NCI-H2029 (cell line): ENCODE measurements around the gene PNPLA7.
"Not testable (repeated sequence)": the region's sequence is repeated elsewhere in the genome, so short reads cannot be mapped to it uniquely, and the experiment has no call there.

Source experiments
- DNase-seq: peaks from one replicate; lab custom pipeline; 2025; lab: John Stamatoyannopoulos, UW

PNPLA7 gene

DNA sequence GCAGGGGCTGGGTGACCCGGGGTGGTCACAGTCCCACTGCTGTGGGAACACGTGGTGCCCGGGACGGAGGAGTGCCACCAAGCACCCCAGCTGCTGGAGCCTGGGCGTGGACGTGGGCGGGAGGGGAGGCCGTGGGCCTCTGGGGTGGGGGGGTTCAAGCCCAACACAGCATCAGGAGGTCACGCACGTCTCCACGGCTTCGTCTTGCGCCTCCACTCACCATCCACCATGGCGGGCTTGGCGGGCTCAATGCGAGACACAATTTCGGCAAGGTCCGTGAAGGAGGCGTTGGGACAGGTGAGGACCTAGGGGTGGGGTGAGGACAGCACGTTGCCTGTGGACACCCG is 88.9 kb downstream of the PNPLA7 start:
- no peak for DNase-seq

DNA sequence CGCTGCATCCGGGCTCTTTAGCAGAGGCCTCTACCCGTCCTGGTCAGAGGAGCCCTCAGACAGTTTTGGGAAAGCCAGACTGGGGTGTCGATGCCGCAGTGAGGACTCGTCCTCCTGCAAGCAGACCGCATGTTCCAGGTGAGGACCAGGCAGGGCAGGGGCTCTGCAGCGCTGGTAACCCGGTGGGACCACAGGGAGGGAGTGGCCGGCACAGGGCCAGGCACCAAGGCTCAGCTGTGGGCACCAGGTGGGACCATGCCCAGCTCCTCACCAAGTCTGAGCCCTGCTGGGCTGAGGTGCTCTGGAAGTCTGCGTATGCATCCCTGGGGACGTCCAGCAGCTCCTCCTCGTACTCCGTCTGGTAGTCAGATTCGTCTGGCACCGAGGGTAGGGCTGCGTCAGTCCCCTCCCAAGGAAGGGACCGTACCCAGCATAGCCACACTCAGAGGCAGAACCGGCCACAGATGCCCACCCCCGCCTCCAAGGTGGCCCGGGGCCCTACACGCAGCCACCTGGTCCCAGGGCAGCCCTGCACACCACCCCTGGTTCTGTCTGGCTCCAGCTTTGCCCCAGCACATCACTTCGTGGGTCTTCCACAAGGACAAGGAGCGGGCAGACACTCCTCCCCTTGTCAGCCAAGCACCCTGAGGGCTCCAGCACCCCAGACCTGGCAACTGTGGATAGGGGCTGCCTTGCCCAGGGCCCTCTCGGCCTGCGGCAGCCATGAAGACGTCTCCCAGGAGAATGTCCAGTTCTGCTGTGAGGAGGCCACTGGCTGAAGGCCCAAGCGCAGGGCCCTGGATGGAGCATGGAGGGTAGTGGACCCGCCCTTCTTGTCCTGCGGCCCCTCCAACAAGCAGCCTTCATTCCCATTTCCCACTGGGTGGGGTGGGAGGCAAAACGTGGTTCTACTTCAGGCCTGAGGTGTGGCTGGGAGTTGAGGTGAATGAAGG is 89.6 kb downstream of the PNPLA7 start:
- no peak for DNase-seq

DNA sequence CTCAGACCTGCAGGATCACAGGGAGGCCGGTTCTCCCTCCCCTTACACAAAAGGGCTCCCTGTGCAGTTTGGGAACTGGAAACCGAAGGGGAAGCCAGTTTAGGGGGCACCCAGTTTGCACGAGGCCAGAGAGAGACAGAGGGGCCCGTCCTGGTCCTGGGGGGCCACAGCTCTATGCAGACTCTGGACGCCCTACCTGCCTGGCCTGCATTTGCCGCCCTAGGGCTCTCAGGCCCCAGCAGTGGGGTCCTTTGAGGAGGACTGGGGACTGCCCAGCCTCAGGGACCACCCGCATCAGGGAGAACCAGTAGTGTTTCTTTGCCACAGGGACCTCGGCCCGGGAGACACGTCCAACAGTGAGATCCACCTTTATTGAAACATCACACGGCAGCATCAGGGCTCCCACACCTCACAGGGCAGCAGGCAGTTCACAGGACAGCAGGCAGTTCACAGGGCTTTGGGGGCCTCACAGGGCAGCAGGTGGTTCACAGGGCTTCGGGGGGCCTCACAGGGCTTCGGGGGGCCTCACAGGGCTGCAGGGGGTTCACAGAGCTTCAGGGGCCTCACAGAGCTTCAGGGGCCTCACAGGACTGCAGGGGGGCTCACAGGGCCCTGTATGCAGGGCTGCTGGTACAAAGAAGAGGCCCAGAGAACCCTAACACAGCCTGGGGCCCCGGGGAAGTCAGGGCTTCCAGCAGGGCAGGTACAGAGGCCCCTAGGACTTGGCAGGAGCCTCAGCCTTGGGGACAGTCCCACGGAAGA is 90.4 kb downstream of the PNPLA7 start:
- no peak for DNase-seq

DNA sequence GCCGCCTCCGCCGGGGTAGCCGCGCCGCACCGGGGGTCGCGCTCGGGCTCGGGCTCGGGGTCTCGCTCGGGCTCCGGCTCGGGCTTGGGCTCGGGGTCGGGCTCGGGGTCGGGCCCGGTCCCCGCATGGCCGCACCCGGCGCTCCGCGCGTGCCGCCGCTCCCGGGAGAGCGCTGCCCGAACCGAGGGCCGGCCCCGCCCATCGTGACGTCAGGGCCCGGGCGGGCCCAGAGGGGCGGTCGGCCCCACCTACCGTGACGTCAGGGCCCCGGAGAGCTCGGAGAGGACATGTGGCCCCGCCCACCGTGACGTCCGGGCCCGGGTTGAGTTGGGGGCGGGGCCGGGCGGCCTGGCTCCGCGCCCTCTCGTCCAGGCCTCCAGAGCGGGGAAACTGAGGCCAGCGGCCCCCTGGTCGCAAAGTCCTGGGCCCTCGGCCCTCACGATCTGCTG is 91.0 kb downstream of the PNPLA7 start, which contains the start of gene NSMF:
TSS of gene NSMF (minus strand) at position 183 of the 449 bp plus-strand sequence. CDS start 232 bp downstream, outside the sequence.
- DNase-seq = peak; percentile 91

DNA sequence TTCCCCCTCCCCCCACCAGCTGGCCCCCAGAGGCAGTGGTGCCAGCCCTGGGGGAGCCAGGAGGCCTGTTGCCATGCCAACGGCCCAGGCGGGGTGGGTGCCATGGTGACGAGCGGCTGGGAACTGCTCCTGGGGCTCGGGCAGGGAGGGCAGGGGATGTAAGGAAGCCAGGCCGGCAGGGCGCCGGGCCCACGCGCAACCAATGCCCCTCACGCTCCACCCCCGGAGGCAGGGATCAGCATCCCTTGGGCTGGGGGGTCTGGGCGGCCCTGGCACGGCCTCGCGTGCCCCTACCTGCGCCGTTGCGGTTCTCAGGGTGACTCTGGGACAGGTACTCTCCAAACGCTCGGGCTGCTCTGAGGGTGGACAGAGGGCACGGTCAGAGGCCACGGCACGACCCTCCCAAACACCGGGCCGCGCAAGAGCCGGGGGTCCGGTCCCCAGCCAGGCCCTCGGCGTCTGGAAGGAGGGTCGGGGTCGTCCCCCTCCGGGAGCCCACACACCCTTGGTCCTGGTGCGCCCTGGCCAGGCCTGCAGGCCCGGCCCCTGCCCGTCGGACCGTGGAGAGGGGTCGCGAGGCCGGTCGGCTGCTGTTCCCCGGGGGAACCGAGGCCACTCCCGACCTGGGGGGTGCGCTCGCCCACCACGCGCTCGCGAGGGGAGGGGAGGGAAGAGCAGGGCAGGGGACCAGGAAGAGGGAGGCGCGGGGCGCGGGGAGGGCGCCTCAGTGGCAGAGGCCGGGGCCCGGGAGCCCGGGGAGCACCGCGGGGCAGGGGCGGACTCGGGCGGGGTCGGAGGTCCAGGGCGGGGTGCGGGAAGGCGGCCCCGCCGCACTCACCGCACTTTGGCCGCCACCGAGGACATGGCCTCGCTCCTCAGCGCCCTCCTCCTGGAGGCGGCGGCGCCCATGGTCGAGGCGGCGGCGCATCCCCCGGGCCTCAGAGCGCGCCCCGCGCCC is 91.7 kb downstream of the PNPLA7 start:
- no peak for DNase-seq

DNA sequence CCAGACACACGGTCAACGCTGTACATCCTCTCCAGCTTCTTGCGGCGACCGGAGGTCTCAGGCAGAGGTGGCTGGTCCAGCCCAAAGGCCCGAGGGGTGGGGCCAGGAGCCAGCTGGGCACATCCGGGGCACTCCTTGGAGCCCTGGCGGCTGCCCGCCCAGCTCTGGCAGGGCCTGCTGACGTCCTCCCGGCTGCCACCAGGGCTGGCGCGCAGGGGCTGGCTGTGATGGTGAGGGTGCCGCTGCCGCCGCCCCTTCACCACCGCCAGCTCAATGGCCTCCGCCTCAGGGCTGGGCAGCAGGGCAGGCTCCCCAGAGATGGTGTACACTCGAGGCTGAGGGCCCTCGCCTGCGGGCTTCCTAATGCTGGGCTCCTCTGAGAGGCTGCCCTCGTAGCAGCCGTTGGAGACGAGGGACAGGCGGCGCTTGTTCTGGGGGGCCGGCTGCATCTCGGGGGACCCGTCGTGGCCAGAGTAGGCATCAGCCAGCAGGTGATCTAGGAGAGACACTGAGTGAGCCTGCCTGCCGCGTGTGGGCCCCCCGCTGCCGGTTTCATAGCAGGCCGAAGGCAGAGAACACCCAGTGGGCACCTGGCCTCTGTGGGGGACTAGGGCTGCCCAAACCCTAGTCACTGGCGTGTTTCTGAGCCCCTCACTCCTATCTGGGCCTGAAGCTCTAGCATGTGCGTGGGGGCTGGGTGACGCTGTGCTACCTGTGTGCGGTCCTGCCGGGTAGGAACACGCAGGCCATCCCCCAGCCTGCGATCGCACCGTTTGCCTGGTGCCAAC is 92.6 kb downstream of the PNPLA7 start:
- no peak for DNase-seq

DNA sequence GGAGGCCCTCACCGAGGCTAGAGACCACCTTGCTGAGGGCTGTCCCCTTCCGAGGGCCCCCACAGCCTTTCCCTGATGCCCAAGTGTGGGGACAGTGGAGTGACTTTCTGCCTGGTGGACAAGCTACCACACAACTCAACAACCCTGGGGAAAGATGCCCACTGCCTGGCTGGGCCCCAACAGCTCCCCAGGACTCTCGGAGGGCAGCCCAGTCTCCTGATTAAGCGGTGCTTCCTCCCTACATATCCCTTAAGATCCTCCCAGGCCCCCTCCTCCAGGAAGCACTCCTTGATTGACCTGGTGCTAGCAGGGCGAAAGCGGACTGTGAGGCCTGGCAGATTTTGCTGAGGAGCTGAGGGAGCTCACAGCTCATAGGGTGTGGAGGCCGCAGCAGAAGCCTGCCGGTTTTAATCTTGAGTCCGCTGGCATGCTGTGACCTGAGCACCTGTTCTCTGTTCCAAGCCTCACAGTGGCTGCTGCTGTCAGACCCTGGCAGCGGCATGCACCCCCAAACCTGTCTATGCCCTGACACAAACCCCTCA is 93.3 kb downstream of the PNPLA7 start:
- no peak for DNase-seq

DNA sequence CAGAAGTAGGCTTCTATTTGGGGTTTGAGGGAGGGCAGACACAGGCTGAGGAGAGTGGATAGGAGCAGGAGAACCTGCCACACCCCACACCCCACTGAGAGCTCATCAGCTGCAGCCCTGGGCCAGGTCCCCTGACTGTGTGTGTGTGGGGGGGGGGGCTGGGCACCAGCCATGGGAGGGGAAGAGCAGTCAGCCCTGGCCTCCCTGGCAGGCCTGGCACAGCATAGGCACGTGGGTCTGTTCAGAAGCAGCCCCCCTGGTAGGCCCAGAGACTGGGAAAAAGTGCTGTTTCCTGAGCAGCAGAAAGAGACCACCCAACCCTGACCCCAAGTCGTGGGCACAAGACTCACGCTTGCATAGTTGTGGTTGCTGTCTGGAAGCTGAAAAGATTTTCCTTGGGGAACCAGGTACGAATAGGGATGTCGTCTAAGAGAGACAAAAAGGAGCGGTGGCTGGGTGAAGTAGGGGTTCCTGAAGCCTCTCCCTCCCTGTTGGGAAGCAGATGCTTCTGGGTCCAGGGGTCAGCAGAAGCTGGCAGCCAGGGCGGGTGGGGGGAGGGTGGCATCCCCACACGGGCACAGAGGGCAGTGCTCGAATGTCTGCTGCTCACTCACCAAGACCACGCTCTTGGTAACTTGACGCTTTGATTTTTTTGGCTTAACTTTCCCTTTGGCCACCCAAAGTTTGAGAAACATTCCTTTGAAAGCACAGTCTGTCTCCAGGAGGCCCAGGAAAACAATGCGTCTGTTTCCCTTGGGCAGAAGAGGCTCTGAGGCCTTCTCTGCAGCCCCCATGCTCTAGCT is 93.9 kb downstream of the PNPLA7 start:
- no peak for DNase-seq

DNA sequence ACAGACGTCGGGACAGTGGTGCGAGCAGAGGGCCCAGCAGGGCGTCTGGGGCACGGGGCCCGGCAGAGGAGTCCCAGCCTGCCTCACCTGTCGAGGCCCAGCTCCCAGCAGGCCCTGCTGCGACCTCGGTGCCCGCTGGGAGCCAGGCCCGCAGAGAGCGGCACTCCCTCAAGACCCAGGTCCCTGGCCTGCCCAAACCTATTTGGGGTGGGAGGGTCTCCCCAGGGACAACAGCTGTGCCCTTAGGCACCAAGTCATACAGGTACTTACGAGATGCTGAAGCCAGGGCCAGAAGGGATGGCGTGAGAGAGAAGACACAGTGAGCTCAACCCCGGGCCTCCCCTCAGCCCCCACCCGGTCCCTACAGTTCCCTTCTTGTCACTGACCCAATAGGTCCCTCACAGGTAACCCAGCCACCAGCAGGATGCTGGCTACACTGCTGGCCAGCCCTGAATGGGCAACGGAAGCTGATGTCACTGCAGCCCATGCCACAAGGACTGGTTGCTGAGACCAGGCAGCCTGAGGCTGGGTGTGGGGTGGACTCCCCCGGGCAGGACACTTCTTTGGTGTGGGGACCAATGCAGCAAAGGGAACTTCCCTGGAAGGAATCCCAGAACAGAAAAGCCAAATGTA is 94.7 kb downstream of the PNPLA7 start:
- no peak for DNase-seq

DNA sequence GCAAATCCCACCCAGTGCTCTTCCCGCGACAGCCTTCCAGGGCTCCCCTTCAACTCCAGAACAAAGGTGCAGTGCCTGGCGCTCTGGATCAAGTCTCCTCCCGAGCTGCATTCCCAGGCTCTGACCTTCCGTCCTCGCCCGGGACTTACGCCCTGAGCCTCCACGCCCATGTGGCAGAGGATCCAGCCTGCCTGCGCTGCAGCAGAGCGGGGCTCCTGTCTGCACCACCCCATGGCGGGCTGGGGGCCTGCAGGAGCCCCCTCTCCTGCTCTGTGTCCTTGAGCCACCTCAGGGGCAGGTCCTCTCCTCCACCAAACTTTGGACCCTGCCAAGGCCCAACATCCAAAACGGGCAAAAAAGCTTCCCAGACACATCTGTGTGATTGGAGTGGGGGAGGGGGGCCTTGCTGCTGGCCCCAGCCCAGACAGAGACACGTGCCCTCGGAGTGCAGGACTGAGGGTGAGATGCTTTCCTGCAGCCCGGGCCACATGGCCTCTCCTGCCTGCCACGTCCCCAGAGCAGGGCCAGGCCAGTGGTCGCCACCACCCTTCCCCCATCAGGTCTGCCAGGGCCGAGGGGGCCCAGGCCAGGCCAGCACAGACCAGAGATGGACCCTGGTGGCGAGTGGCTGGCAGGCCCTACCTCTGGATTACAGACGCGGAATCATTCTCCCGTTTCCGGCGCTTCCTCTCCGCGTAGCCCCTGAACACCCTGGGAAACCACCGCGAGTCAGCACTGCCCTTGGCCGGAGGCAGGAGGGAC is 95.4 kb downstream of the PNPLA7 start:
- DNase-seq = peak; percentile 19

DNA sequence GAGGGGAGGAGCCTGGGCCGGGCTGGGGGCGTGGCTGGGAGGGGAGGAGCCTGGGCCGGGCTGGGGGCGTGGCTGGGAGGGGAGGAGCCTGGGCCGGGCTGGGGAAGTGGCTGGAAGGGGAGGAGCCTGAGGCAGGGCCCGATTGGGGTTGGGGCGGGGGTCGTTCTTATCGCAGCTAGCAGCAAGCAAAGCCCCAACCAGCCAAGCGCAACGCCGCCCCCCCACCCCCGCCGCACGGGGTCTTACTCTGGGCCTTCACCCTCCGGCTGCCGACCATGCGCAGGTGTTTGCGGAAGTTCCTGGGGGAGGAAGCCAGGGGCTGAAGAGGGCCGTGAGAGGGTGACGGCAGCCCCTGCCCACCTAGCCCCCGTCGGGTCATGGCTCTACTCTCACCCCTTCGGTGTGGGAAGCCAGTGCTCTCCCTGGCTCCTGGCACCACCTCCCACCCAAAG is 96.0 kb downstream of the PNPLA7 start:
- DNase-seq = no peak

DNA sequence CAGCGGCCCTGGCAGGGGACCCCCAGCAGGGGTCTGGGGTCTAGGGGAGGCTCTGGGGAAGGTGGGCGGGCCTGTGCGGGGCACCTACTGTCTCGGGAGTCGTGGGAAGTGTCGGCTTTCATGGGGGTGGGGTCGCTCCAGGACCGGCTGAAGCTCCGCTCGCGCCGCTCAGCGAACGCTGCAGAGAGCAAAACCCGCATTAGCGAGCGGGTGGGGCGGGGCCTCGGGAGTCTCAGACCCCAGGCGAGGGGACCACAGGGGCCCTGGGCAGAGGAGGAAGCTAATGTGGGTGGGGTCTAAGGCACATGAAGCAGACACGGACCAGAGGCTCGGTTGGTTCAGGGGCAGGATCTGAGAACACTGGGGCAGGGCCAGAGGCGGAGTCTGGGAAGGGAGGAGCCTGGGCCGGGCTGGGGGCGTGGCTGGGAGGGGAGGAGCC is 96.5 kb downstream of the PNPLA7 start:
- peak; percentile 35 for DNase-seq

DNA sequence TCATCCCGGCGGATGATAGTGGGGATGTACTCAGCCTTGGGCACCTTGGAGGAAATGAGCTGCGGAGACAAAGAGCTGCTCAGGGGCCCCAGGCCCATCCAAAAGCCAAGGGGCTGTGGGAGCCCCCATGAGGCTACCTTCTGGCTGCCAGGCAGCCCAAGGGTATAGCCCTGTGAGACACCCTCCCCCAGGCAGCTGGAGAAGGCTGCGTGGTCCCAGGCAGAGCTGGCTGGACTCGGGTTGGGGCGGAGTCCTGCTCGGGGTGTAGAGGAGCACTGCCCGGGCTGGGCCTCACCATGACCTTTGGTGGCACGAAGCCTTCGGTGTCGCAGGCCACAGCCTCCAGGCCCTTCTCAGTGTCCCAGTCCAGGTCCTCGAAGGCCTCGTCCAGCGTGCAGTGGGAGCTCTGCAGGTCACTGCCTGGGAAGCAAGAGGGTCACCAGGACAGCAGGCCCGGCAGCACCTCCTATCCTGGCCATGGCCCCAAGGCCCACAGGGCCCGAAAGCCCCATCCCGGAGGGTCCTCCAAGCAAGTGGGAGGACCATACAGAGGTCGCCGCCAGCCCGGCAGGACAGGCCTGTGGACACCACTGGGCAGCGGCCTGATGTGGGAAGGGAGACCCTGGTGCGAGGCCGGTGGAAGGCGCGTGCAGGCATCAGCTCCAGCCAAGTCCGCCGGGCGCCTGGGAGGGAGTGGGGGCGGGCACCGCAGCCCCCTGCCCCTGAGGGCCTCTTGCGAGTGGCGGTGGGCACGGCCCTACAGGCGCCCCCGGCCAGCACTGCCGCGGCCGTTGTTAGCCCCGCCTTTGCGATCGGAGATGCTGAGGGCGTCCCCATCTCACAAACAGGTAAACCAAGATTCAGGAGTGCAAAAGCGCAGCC is 97.2 kb downstream of the PNPLA7 start:
- no peak for DNase-seq

DNA sequence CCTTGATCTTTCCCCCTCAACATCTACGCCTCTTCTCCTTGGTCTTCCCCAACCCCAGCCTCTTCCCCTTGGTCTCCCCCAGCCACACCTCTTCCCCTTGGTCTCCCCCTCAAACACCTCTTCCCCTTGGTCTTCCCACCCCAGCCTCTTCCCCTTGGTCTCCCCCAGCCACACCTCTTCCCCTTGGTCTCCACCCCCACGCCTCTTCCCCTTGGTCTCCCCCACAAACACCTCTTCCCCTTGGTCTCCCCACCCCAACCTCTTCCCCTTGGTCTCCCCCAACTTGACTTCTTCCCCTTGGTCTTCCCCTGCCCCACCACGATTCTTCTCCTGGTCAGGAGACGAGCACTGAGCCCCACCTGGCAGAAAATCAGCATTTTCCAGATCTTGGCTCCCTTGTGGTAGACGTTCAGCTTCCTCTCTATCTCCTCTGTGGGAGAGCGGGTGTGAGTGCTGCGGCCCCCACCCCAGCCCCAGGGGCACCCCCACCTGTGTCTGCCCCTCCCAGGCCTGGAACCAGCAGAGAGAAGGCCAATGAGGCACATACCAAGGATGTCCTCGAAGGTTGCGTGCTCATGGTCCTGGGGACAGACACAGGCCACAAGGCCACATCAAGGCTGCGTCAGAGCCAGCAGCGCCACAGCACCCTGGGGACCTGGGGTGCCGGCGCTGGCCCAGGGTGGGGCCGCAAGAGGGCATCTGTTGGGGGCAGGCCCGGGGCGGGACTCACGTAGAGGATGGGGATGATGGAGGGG is 98.0 kb downstream of the PNPLA7 start:
- no peak for DNase-seq

DNA sequence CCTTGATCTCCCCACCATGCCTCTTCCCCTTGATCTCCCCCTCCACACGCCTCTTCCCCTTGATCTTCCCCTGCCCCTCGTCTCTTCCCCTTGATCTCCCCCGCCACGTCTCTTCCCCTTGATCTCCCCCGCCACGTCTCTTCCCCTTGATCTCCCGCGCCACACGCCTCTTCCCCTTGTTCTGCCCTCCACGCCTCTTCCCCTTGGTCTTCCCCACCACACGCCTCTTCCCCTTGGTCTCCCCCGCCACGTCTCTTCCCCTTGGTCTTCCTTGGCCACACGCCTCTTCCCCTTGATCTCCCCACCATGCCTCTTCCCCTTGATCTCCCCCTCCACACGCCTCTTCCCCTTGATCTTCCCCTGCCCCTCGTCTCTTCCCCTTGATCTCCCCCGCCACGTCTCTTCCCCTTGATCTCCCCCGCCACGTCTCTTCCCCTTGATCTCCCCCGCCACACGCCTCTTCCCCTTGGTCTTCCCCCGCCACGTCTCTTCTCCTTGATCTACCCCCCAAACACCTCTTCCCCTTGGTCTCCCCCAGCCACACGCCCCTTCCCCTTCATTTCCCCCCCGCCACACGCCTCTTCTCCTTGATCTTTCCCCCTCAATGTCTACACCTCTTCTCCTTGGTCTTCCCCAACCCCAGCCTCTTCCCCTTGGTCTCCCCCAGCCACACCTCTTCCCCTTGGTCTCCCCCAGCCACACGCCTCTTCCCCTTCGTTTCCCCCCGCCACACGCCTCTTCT is 98.8 kb downstream of the PNPLA7 start:
- DNase-seq = not testable (repeated sequence)
